Astrocyte of the hippocampus (primary cell): ENCODE results near the gene SERPINH1.

ENCODE experiments used
- DNase-seq: peaks from one replicate; pipeline ENCODE4 v3.0.0; 2011; ENCODE audit warnings: low read depth, low spot score

Gene SERPINH1

GRCh38 chr11:75554258-75555022, 7.6 kb upstream of the SERPINH1 start:
- DNase-seq, result peak; percentile 97

GRCh38 chr11:75555079-75555811, 6.8 kb upstream of the SERPINH1 start:
- DNase-seq, result no peak

DNA sequence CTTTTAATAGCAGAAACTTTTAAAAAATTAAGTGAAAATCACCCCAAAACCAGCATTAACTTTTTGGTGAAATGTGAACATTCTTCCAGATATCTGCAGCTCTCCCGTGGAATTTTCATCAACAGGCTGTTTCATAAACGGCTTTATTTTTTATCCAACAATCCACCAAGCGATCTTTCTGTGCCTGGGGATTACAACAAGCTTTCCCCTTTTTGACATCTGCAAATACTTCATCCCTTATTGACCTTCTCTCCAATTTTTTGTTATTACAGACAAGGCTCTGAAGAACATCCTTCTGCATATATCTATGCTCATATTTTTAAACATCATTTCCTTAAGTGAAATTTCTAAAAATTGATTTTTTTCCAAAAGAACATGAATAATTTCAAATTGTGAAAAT, 5.8 kb upstream of the SERPINH1 start:
- no peak for DNase-seq

GRCh38 chr11:75557666-75558494, 4.2 kb upstream of the SERPINH1 start:
- DNase-seq, result peak; percentile 95

GRCh38 chr11:75558939-75559843, 2.9 kb upstream of the SERPINH1 start:
- DNase-seq, result peak; percentile 86

GRCh38 chr11:75560644-75561043, 1.4 kb upstream of the SERPINH1 start:
- DNase-seq, result peak; percentile 82

DNA sequence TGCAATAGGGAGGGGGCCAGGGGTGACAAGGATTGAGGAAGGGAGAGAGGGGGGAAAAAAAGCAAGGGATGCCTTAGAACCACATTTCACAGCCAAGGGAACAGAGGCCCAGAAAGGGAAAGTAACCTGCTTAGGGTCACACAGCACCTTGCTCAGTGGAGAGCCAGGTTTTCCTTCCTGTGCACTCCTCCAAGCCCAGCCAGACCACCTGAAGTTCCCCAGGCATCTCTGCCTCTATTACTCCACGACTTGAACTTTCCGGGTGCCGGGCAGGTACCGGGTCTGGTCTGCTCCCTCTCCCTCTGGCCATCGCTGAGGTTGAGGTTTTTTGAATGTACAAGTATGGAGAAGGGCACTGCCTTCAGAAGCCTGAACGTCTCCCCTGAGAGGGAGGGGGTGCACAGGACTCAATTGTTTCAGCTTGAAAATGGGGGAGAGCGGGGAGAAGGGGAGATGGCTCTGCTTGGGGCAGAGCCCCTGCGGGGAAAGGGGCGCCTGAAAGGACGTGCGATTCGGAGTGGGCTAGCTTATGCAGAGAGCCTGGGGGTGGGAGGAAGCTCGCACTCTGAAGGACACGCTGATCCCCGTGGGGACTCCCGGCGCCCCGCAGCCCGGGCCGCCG, 516 bp upstream of the SERPINH1 start:
- no peak for DNase-seq

GRCh38 chr11:75562836-75563484, 907 bp downstream of the SERPINH1 start:
- DNase-seq, result peak; percentile 75

DNA sequence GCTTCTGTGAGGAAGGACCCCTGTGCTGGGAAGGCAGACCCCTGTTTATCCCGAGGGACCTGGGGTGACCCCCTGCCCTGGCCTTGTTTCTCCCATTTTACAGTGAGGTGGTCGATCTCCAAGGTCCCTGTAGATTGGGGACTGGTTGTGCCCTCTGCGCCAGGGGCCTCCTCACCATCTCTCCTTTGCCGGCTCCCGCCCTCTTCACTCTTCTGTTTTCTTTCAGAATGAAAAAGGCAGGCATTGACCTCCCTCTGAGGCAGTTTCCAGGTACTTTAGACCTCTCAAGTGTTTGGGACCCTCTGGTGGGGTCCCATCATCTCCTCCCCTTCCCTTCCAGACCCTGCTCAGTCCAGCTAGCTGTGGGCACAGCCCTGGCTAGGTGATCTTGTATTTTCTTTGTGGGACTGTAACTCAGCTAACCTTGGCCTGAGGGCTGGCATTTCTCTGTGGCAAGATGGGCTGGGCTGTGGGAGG, 1.5 kb downstream of the SERPINH1 start:
- no peak for DNase-seq

- DNase-seq, result peak; percentile 93
These were observed 2.0 kb downstream of the SERPINH1 start for GRCh38 chr11:75563978-75564552.

GRCh38 chr11:75565221-75565814, 3.3 kb downstream of the SERPINH1 start:
- DNase-seq, result peak; percentile 81

DNA sequence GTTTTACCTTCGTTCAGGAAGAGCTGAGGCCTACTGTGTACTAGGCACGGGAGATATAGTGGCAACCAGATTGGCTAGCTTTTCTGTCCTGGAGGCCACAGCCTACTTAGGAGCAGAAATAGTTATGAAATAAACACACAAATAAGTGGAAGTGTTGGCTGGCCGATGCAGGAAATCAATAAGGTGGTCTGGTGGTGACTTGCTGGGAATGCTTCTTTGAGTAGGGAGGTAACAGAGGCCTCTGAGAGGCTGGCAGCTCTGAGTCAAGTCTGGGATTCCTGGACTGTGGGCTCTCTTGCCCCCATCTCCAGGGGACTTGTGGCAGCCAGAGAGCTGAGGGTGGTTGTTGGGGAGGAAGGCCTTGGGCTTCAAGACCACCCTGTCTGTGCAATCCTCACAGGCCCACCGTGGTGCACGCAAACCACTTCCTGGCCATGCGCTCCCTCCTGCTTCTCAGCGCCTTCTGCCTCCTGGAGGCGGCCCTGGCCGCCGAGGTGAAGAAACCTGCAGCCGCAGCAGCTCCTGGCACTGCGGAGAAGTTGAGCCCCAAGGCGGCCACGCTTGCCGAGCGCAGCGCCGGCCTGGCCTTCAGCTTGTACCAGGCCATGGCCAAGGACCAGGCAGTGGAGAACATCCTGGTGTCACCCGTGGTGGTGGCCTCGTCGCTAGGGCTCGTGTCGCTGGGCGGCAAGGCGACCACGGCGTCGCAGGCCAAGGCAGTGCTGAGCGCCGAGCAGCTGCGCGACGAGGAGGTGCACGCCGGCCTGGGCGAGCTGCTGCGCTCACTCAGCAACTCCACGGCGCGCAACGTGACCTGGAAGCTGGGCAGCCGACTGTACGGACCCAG, 4.1 kb downstream of the SERPINH1 start:
- DNase-seq, result no peak

- DNase-seq, result no peak
These were observed 4.8 kb downstream of the SERPINH1 start for GRCh38 chr11:75566763-75567279.

DNA sequence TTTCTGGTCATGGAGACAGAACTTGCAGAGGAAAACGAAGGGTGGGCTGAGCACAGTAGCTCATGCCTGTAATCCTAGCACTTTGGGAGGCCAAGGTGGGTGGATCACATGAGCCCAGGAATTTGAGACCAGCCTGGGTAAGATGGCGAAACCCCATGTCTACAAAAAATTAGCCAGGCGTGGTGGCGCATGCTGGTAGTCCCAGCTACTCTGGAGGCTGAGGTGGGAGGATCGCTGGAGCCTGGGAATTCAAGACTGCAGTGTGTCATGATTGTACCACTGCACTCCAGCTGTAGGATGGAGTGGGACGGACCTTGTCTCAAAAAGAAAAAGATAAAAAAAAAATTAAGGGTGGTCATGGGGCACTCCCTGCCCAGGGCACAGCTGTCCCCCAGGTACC, 5.9 kb downstream of the SERPINH1 start:
- no peak for DNase-seq

GRCh38 chr11:75568616-75569219, 6.7 kb downstream of the SERPINH1 start:
- DNase-seq, result no peak

- no peak for DNase-seq
These were observed 8.6 kb downstream of the SERPINH1 start for GRCh38 chr11:75570559-75571139.

DNA sequence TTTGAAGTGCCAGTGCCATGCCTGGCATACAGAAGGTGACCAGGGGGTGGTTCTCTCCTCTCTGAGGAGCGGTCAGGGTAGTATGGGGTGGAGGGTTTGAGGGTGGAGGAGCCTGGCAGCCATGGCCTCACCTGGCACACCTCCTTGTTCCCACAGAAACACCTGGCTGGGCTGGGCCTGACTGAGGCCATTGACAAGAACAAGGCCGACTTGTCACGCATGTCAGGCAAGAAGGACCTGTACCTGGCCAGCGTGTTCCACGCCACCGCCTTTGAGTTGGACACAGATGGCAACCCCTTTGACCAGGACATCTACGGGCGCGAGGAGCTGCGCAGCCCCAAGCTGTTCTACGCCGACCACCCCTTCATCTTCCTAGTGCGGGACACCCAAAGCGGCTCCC, 9.6 kb downstream of the SERPINH1 start:
- DNase-seq, result no peak
